GM20431 (cell line): ENCODE measurements around the gene TOMM22.
"Not testable (repeated sequence)": the region's sequence is repeated elsewhere in the genome, so short reads cannot be mapped to it uniquely, and the experiment has no call there.

Experiments used
- in situ Hi-C: fragments of 300-500 bp; cut with MseI, MboI; formaldehyde crosslinking; loops from one replicate; pipeline ENCODE4 v1.15.0; 2020; ENCODE audit warnings: low sequenced_read_pairs; ENCODE audit not compliant: unreplicated experiment

The TOMM22 gene

DNA sequence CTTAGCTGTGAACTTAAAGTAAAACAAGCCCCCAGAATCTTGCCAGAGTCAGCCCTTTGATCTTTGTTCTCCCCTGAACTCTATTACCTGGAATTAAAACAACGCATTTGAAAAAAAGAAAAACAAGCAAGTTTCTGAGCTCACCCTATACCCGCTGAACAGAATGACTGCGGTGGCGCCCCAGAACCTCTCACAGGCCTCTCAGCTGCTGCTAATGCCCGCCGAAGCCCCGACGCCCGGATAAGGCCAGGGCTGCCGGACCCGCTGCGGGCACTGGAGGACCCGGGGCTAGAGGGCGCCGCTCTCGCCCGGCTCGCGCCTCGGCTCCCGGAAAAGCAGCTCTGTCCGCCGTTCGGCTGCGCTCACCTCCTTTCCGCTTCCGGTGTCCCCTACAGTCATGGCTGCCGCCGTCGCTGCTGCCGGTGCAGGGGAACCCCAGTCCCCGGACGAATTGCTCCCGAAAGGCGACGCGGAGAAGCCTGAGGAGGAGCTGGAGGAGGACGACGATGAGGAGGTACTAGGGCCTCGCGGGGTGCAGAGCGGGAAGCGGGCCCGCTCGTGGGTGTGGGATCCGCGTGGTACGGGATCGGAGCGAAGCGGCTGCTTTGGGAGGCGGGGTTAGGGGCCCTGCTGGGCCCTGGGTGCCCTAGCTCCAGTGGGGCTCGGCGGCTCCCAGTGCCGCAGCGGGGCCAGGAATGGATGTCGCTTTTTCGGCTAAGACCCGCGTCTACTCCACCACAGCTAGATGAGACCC, at the start of gene TOMM22:
Gene TOMM22 (plus strand): TSS at position 376 of the 754 bp plus-strand sequence. CDS start 22 bp downstream, at position 398.
- in situ Hi-C loops = no loop called here

DNA sequence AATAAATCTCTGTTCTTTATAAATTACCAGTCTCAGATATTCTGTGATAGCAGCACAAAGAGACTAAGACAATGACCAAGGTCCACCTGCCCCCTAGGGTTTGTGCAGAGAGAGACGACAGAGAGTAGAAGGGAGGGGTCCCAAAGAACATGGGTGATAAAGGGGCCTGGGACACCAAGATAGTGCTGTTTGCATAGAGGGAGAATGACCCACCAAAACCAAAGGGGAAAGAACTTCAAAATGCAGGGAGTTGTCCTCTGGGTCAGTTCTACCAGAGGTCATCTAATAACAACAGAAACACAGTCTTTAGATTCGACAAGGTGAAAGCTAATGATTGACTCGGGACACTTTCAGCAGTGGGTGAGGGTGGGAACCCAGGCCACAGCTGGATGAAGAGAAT, 49.2 kb upstream of the TOMM22 start:
- in situ Hi-C loops = no loop called here

DNA sequence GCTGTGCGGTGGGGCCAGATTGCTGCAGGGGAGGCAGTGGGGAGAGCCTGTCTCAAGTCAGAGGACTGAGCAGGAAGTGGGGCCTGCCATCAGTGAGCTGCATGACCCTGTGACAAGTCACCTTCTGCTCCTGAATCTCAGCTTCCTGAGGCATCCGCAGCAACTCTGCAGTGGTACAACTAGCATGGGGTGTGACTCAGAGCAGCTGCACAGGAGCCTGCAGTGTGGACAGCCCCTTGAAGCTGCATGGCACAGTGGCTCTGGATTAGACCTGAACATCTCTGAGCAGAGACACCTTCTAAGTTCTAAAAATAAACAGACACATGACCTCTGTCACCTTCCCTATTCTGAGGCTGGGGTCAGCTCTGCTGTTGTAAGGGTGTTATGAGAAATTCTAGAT, 43.5 kb upstream of the TOMM22 start:
- in situ Hi-C loops = no loop called here

DNA sequence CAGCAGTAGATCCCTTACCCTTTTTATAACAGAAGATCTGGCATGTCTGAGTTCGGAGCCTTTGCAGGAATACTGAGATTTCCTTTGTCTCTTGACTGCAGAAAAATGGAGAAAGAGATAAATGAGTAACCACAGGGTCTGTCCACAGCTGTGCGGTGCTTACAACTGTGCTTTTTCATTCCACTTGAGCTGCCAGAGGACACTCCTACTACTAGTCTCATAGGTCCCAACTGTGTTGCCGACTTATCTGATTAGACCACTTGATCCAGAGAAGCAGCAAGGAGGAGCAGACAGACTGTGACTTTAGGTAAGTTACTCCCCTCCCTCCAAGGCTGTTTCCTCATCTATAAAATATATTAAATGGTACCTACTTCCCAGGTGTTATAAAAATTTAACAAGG, 43.0 kb upstream of the TOMM22 start:
- in situ Hi-C loops = no loop called here

DNA sequence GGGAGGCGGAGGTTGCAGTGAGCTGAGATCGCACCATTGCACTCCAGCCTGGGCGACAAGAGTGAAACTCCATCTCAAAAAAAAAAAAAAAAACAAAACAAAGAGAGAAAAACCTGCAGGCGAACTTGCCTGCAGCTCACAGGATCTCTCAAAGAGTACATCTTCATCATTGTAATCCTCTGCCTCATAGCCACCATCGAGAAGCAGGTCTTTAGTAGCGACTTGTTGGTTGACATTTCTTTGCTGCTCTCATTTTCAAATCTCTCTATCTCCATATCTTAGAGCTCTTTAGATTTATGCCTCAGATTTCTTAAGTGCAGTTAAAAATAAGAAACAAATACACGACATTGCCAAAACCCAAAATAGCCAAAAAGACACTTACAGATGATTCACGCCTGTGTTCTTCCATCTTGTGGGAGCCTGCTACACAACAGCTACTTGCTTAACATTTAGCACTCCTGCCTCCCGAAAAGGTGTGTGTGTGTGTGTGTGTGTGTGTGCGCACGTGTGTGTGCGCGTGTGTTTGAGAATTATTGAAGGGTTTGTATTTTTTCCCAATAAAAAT, 40.2 kb upstream of the TOMM22 start:
- in situ Hi-C loops = no loop called here

DNA sequence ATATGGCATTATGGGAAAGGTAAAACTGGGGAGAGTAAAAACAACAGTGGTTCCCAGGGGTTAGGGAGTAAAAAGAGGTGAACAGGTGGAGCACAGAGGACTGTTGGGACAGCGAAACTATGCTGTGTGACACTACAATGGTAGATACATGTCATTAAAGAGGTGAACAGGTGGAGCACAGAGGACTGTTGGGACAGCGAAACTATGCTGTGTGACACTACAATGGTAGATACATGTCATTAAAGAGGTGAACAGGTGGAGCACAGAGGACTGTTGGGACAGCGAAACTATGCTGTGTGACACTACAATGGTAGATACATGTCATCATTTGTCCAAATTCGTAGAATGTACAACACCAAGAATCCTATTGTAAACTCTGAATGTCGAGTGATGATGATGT, 37.5 kb upstream of the TOMM22 start:
- in situ Hi-C loops = not testable (repeated sequence)

DNA sequence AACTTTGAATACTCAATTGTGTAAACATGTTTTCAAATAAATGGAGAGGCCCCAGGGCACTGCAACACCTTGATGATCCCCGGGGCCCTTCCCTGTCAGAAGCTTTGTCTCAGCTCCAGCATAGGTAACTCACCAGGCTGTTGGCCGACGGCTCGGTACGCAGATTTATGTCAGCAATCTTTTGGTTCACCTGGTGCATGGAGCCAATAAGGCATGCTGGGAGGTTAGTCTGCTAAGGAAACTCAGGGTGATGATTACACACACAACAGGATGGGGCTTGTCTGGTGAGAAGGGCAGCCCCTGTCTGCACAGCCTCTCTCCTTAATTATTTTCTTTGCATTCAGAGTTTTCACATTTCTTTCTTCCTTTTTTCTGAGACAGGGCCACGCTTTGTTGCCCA, 36.3 kb upstream of the TOMM22 start:
- in situ Hi-C loops = no loop called here

DNA sequence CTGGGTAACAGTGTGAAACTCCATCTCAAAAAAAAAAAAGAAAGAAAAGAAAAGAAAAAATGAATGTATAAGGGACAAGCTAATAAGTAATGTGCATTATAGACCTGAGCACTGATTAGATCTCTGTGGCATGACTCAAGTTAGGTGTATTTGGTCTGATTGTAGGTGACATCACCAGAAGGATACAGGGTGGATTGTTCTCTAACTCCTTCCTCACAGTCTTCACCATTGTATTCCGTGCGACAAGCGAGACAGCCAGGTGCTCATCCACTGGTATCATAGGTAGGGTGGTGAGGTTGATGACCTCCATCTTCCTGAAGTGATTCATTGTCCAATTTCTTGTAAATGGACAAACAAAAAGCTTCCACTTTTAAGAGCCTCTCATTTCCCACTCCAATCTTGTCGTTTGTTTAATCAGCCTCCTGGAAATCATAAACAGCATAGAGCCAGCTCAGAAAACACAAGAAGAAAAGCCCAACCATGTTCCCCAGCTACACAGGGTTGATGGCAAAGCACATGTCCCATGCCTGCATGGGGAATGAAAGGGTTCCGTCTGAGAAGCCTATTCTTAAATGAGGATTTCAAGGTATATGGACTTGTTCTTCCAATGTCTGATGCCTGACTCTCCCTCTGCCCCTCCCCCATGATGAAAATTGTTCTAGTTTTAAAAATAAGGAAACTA, 31.8 kb upstream of the TOMM22 start:
- in situ Hi-C loops = no loop called here

DNA sequence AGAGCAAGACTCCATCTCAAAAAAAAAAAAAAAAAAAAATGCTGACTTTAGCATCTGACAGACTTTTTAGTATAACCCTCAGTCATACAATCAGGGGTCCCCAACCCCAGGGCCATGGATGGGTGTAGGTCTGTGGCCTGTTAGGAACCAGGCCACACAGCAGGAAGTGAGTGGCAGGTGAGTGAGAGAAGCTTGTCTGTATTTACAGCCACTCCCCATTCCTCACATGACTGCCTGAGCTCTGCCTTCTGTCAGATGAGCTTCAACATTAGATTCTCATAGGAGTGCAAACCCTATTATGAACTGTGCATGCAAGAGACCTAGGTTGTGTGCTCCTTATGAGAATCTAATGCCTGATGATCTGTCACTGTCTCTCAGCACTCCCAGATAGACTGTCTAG, 28.9 kb upstream of the TOMM22 start:
- in situ Hi-C loops = no loop called here

DNA sequence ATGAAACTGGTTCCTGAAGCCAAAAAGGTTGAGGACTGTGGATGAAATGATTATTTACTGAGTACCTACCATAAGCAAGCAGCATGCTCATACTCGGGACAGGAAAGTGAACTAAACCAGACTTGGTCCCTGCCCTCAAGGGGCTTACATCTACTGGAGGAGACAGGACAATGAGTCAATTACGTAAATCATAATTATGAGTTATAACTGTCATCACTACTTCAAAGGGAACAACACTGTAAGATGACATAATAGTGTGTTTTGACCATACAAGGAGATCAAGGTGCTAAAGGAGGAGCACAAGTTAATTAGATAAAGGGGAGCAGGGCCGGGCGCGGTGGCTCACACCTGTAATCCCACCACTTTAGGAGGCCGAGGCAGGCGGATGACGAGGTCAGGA, 28.0 kb upstream of the TOMM22 start:
- in situ Hi-C loops = no loop called here

DNA sequence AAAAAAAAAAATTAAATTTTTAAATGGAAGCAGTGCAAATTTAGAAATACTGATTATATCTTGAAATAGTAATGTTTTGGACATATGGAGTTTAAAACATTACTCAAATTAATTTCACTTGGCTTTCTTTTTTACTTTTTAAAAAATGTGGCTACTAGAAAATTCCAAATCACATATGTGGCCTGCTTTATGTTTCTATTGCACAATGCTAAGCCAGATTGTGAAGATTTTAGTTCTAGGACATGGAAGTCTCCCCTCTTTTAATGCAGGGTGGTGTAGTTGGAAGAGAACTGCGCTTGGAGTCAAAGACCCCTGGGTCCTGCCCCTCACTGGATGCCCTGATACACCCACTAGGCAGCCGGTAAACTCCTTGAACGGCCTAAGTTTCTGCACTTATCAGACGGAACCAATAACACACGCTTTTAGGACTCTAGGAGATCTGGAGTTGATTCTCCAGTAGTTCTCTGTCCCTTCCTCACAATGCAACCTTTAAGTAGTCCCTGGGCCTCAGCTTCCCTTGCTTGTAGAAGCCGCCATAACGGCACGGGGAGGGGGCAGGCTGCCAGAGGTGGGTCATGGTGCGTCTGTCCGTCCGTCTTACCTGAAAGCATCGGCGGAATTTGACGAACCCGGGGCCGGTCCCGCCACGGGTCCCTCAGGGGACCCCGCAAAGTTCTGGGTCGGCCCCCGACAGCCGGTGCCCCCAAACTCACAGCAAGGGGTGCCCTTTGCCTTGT, 26.1 kb upstream of the TOMM22 start:
- in situ Hi-C loops = no loop called here

DNA sequence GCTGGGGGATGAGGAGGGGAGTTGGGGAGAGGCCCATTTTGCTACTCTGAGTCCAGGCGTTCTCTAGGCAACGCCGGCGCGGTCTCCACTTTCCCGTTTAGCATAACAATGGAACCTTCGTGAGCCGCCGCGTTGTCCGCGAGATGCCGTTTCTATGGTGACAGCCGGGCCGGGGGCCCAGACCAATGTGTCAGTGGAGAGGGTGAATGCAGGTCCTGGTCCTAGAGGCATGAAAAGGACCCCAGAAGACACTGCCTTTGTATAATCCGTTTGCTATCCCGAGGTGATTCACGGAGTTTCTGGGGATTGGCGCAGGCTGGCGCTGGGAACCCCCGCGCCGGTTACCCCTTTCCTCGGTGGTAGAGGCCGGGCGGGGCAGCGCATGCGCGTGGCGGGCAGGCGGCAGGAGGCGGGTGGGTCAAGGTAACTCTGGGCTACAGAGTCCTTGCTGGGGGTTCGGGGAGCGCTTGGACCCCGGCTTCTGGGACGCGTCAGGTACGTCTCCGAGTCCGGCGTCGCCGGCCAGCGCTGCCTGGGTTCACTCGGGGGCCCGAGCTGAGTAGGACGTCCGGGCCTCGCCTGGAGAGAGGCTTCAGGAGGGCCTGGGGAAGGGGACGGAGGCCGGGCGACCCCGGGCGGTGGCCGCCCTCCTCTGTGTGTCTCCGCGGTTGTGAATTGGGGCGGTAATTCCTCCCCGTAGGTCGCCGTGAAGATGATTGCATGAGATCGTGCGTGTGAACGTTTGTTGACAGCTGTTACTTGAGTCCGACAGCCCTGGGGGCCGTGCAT, 25.3 kb upstream of the TOMM22 start, which contains the start of the genes CBY1 and FAM227A:
Gene CBY1 (plus strand): TSS at position 383 of the 789 bp plus-strand sequence. CDS start 11,417 bp downstream, outside the sequence.
Gene FAM227A (minus strand): TSS at position 137 of the 789 bp plus-strand sequence. CDS start 6,224 bp downstream, outside the sequence.
- in situ Hi-C loops = no loop called here

DNA sequence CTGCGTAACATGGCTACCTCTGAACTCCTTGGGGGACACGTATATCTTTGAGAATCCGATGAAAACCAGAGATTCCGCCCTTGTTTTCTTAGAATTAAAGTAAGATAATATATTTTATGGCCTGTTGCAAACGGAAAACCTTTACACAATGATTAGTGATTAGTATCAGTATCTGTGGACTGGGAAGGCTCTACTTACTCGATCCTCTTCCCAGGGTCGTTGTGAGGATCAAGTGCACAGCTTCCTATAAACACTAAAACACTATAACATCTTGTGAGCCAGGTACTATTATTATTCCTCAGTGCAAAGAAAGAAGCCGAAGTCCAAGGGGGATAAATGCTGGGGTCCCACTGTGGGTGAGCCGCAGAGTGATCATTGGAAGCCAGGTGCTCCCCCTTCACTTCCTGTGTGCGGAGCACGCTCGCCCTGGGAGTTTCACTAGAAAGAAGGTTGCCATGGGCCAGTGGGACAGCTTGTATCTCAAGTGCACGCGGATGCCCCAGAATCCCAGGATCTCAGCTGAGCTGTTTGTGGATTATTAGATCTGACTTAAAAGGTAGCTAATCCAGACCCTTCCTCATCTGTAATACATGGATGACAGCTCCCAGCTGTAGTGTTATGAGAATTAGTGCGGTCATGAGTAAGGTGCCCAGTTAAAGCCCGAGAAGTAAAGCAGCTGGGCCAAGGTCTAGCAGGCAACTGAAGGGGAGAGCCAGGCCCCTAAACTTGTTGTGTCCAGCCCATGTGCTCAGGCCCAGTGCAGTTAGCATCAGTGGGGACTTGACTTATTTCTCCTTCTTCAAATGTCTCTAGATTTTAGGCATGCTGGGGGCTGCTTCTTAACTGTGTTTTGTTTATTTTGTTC, 24.5 kb upstream of the TOMM22 start:
- in situ Hi-C loops = no loop called here

DNA sequence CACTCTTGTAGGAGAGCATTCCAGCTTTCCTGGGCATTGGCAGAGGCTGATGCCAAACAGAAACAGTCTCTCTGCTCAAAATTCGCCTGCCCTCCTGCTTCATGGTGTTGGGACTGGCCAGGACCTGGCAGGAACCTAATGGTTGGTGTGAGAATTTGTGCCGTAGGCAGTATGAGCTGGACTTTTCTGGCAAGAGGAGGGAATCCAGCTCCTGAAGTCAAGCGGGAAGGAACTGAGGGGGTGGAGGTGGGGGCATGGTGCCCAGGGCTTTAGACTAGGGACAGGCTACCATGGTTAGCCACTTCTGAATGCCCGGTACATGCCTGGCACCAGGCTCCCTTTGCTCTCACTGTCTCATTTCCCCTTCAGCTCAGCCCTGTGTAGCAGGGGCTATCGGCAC, 6.9 kb upstream of the TOMM22 start:
- in situ Hi-C loops = no loop called here

DNA sequence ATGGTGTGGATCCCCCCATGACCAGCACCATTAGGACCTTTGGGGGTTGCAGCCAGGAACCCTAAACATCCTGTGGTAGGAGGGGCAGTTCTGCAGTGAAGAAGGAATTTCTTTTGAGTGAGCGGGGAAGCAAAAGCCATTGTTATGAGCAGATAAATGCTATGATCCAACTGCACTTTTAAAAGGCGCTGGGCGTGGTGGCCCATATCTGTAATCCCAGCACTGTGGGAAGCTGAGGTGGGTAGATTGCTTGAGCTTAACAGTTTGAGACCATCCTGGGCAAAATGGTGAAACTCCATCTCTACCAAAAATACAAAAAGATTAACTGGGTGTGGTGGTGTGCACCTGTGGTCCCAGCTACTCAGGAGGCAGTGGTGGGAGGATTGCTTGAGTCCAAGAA, 5.9 kb upstream of the TOMM22 start:
- in situ Hi-C loops = no loop called here

DNA sequence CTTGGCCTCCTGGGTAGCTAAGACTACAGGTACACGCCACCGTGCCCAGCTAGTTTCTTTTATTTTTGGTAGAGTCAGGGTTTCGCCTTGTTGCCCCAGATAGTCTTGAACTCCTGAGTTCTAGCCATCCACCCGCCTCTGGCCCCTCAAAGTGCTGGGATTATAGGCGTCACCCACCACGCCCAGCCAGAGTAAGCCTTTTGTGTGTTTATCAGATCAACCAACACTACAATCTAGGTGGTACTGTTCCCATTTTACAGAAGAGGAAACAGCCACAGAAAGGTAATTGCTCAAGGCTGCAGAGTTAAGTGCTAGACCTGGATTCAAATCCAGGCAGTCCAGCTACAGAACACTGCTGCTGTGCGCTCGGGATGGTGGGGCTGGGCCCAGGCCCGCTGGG, 3.1 kb downstream of the TOMM22 start:
- in situ Hi-C loops = no loop called here

DNA sequence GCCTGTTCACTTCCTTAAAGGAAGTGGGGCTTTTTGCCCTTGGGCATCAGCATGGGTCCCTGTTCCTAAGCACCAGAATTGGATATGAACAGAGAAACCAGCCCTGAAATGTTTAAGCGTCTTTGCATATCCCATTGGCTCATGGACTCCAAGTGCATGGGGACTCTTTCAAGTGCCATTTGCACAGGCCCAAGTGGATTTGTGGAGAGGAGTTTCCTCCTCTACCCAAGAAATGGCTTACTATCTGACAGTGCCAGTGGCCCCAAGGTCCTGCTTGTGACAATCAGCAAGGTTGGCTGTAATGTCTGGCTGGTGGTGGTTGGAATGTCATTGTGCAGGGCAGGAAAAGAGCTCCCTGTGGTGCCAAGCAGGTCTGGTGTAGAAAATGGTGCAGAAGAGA, 4.0 kb downstream of the TOMM22 start:
- in situ Hi-C loops = no loop called here

DNA sequence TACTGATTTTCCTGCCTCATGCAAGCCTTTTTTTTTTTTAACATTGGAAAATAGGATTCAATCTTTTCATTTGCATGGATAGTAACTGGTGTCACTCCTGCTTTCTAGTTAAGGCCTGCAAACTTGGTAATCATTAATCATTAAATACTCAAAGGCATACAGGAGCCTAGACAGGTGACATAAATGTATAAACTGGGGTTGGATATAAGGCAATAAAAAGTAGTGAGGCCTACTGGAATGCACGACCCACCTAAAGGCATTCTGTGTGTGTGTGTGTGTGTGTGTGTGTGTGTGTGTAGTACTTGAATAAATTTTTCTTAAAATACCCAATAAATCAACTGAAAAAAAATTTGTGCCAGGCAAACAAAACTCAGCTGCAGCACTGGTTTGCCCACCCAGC, 7.9 kb downstream of the TOMM22 start:
- in situ Hi-C loops = no loop called here

DNA sequence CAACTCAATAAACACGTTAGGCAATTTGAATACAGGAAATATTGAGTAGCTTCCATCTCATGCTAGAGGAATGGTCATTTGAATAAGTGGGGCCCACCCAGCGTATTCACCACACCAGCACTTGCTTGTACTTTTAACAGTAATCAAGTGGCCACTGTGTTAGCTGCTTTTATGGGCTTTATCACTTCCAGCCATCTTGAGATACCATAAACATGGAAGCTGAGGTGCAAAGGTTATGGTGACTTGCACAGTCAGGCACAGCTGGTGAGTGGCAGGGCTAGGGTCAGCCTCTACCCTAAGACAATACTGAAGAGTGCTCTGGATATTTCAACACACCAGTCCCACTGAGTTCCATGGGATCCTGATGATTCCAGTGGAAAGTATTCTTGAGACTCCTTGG, 12.3 kb downstream of the TOMM22 start:
- in situ Hi-C loops = no loop called here
